ENCODE results near the gene ARHGAP26.

GRCh38 chr5:142947427-142947709, 177.2 kb downstream of the ARHGAP26 start:
- no peak for TF ChIP-seq CTCF (IDR thresholded peaks at IDR 0.05)
- TF ChIP-seq POLR2A (IDR thresholded peaks at IDR 0.05): no peak
